IMR-90 (cell line): ENCODE measurements around the gene TRIM71. TPM values are rescaled to one million over a fixed set of nuclear protein-coding genes. Genes with fewer than 3 reads are reported as not detected.
"Not testable (repeated sequence)": the region's sequence is repeated elsewhere in the genome, so short reads cannot be mapped to it uniquely, and the experiment has no call there.

Experiments
- ATAC-seq: fragments of 200-7000 bp; cut with Tn5 transposase; 2 replicates; pipeline ENCODE4 v1.9.1; 2020; ENCODE audit warnings: low read depth, mild to moderate bottlenecking, moderate library complexity
- BruUV-seq: library from RNA; stranded (reverse); fragments of 400-500 nt; replicated peaks from 2 replicates; lab custom pipeline; 2021; lab: Mats Ljungman, UMichigan
- CTCF ChIA-PET: fragments of 300-600 bp; formaldehyde crosslinking; extraction: SDS; loops from one replicate; lab custom pipeline; 2021; ENCODE audit warnings: antibody characterized with exemption; lab: Yijun Ruan, JAX
- POLR2A ChIA-PET: fragments of 300-600 bp; sonication (Branson Sonifier 250); formaldehyde crosslinking; loops from one replicate; lab custom pipeline; 2022; ENCODE audit warnings: antibody characterized with exemption; ENCODE audit not compliant: unreplicated experiment; lab: Charles Lee
- DNase-seq: peaks from one replicate; pipeline ENCODE4 v3.0.0; 2013
- H2AFZ ChIP-seq: replicated peaks from 2 replicates; pipeline ENCODE3; 2013; ENCODE audit warnings: low read length, mild to moderate bottlenecking; ENCODE audit not compliant: poor library complexity
- H2AK5ac ChIP-seq: 2 replicates; pipeline ENCODE4 v1.6.1; 2013; ENCODE audit warnings: low read depth, low read length, inconsistent platforms
- H2AK9ac ChIP-seq: replicated peaks from 2 replicates; pipeline ENCODE3; 2013; ENCODE audit warnings: mild to moderate bottlenecking, low read depth, low read length, moderate library complexity; ENCODE audit not compliant: poor library complexity
- H2BK120ac ChIP-seq: 2 replicates; pipeline ENCODE4 v1.6.1; 2013; ENCODE audit warnings: low read depth, low read length, inconsistent platforms
- H2BK15ac ChIP-seq: 3 replicates; pipeline ENCODE4 v1.6.1; 2013; ENCODE audit warnings: low read depth, low read length, inconsistent platforms
- H2BK20ac ChIP-seq: 2 replicates; pipeline ENCODE4 v1.6.1; 2013; ENCODE audit warnings: low read depth, mild to moderate bottlenecking, inconsistent platforms, low read length, moderate library complexity
- H2BK5ac ChIP-seq: 2 replicates; pipeline ENCODE4 v1.6.1; 2013; ENCODE audit warnings: mild to moderate bottlenecking, low read depth, low read length, inconsistent platforms; ENCODE audit not compliant: poor library complexity, severe bottlenecking
- H3K14ac ChIP-seq: replicated peaks from 2 replicates; pipeline ENCODE4 v1.6.1; 2013; ENCODE audit warnings: low read depth, low read length, inconsistent platforms
- H3K18ac ChIP-seq: 2 replicates; pipeline ENCODE4 v1.6.1; 2013; ENCODE audit warnings: low read depth, low read length, control low read depth
- H3K23ac ChIP-seq: 2 replicates; pipeline ENCODE4 v1.6.1; 2013; ENCODE audit warnings: low read depth, low read length, inconsistent platforms
- H3K27ac ChIP-seq: 2 replicates; pipeline ENCODE4 v1.5.1; 2013; ENCODE audit warnings: mild to moderate bottlenecking, control low read depth, low read length; ENCODE audit not compliant: insufficient read depth
- H3K27me3 ChIP-seq: 2 replicates; pipeline ENCODE4 v1.6.1; 2013; ENCODE audit warnings: low read length; ENCODE audit not compliant: control insufficient read depth, insufficient read depth
- H3K36me3 ChIP-seq: 2 replicates; pipeline ENCODE4 v1.6.1; 2013; ENCODE audit warnings: low read length, mixed read lengths; ENCODE audit not compliant: control insufficient read depth, insufficient read depth
- H3K4ac ChIP-seq: 2 replicates; pipeline ENCODE4 v1.6.1; 2013; ENCODE audit warnings: low read depth, low read length, inconsistent platforms
- H3K4me1 ChIP-seq: 2 replicates; pipeline ENCODE4 v1.6.1; 2013; ENCODE audit warnings: low read length, mixed read lengths; ENCODE audit not compliant: control insufficient read depth, insufficient read depth
- H3K4me2 ChIP-seq: 2 replicates; pipeline ENCODE4 v1.6.1; 2013; ENCODE audit warnings: low read depth, mild to moderate bottlenecking, control low read depth, low read length, moderate library complexity
- H3K4me3 ChIP-seq: 2 replicates; pipeline ENCODE4 v1.5.1; 2013; ENCODE audit warnings: low read depth, mild to moderate bottlenecking, control low read depth, low read length, moderate library complexity; ENCODE audit not compliant: insufficient read depth
- H3K56ac ChIP-seq: 2 replicates; pipeline ENCODE4 v1.6.1; 2013; ENCODE audit warnings: low read length, inconsistent platforms; ENCODE audit not compliant: insufficient read depth; ENCODE audit errors: extremely low read depth
- H3K79me1 ChIP-seq, 2 experiments: 2 replicates each; pipeline ENCODE4 v1.6.1; 2013; ENCODE audit warnings: low read length in 2 of 2, inconsistent platforms in 1 of 2, low read depth in 1 of 2
- H3K9ac ChIP-seq: 2 replicates; pipeline ENCODE4 v1.6.1; 2013; ENCODE audit warnings: low read depth, low read length, control low read depth
- H3K9me1 ChIP-seq: 2 replicates; pipeline ENCODE4 v1.6.1; 2013; ENCODE audit warnings: low read length, inconsistent platforms; ENCODE audit not compliant: insufficient read depth
- H3K9me3 ChIP-seq: 2 replicates; pipeline ENCODE4 v1.6.1; 2013; ENCODE audit warnings: low read length; ENCODE audit not compliant: control insufficient read depth, insufficient read depth
- H4K20me1 ChIP-seq: 2 replicates; pipeline ENCODE4 v1.6.1; 2013; ENCODE audit warnings: low read length, inconsistent platforms; ENCODE audit not compliant: insufficient read depth
- H4K5ac ChIP-seq: 2 replicates; pipeline ENCODE4 v1.6.1; 2013; ENCODE audit warnings: mild to moderate bottlenecking, low read depth, low read length, control low read depth
- H4K8ac ChIP-seq, 2 experiments: 2 replicates each; pipeline ENCODE4 v1.6.1; 2013; ENCODE audit warnings: low read depth in 2 of 2, low read length in 2 of 2, control low read depth in 1 of 2, inconsistent platforms in 1 of 2
- H4K91ac ChIP-seq: 2 replicates; pipeline ENCODE4 v1.6.1; 2013; ENCODE audit warnings: low read depth, low read length, inconsistent platforms; ENCODE audit not compliant: insufficient read depth
- WGBS, 2 experiments: methylation state at CpG; one replicate each; pipeline versions ENCODE4 v1.1.5 to v1.1.7; 2013; ENCODE audit warnings: missing lambda C conversion rate in 2 of 2; ENCODE audit not compliant: insufficient read length in 1 of 2; ENCODE audit errors: extremely low coverage in 2 of 2; 5-methylcytosine and 5-hydroxymethylcytosine counted together
- dilution Hi-C: fragments of 300-500 bp; cut with HindIII; formaldehyde crosslinking; loops from one replicate; pipeline ENCODE4 v1.14.3; 2018; ENCODE audit warnings: low sequenced_read_pairs; ENCODE audit not compliant: unreplicated experiment
- in situ Hi-C: fragments of 300-500 bp; cut with MboI; formaldehyde crosslinking; loops from 3 replicates; pipeline ENCODE4 v1.14.3; 2019; ENCODE audit warnings: low sequenced_read_pairs, inconsistent platforms, mixed read lengths
- intact Hi-C: fragments of 100-400 bp; cut with micrococcal nuclease; formaldehyde crosslinking; loops from 2 replicates; pipeline ENCODE4 v1.10.0; 2022
- polyA plus RNA-seq, 3 experiments: library from polyadenylated mRNA; depleted of rRNA; stranded (reverse); fragments of >200 nt; gene quantifications; 2 replicates each; pipeline ENCODE4 v1.2.3, GENCODE V29; 2012; ENCODE audit warnings: low replicate concordance in 1 of 3
- total RNA-seq: library from RNA; depleted of rRNA; stranded (reverse); fragments of >200 nt; gene quantifications from 2 replicates; pipeline ENCODE4 v1.2.3, GENCODE V29; 2012

The TRIM71 gene
- total and polyA plus RNA-seq, 2 of the 4 experiments (the other 2 are of a cell fraction), result not detected

DNA sequence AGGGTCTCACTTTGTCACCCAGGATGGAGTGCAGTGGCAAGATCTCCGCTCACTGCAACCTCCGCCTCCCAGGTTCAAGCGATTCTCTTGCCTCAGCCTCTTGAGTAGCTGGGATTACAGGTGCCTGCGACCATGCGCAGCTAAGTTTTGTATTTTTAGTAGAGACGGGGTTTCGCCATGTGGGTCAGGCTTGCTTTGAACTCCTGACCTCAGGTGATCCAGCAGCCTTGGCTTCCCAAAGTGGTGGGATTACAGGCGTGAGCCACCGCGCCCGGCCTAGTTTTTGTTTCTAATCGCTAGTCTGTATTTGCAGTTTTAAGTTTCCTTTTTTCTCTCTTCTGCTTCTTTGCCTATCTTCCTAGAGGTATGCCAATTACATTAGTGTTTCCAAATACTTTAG, 127.8 kb downstream of the TRIM71 start:
- dilution Hi-C loops, H3K4me1 ChIP-seq, H4K5ac ChIP-seq, H2AK9ac ChIP-seq, H3K79me1 ChIP-seq, POLR2A ChIA-PET, H3K14ac ChIP-seq, intact Hi-C loops, H3K4ac ChIP-seq, in situ Hi-C loops, H4K8ac ChIP-seq, H2BK20ac ChIP-seq, H3K36me3 ChIP-seq, H3K4me2 ChIP-seq, H2BK120ac ChIP-seq, H3K9me1 ChIP-seq, H4K20me1 ChIP-seq, H2BK5ac ChIP-seq, ATAC-seq, H3K56ac ChIP-seq, H3K9ac ChIP-seq, H3K27ac ChIP-seq, DNase-seq, H3K4me3 ChIP-seq, H3K9me3 ChIP-seq, H3K23ac ChIP-seq, H2BK15ac ChIP-seq, H4K91ac ChIP-seq, H2AFZ ChIP-seq, H3K18ac ChIP-seq, H3K27me3 ChIP-seq, H2AK5ac ChIP-seq, CTCF ChIA-PET, BruUV-seq: not testable (repeated sequence)
- WGBS, 2 experiments, result no CpG with 5 or more reads among the region's 12 CpGs
